ENCODE results near the gene CAV3. TPM values are rescaled to one million over a fixed set of nuclear protein-coding genes. Genes with fewer than 3 reads are reported as not detected.

Gene CAV3
- total and polyA plus RNA-seq, 2 donors from 2014 or later = not detected

DNA sequence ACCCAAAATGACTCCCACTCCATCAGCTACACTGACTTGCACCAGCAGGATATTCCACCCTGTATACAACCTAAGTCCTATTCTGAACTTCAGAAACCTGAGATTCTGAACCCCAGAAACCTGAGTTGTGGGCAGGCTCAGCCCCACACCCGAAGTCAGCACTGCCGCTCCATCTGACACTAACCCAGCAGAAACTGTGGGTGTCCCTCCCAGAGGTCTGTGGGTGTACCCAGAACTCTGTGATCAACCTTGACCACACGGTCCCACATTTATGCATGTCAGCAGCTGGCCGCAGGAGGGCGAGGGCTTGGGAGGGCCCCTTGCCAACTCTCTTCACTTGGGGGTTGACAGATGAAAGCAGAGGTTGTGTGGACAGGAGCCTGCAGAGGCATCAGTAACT, 26.5 kb downstream of the CAV3 start:
- Histone ChIP-seq H3K36me3 (ENCODE audit: control insufficient read depth in 2 of 3, insufficient read depth in 3 of 3, low read length in 3 of 3) (no peaks in the 10 kb centered on the region), H3K27ac (ENCODE audit: low read depth in 2 of 2, low read length in 2 of 2) (no peak overlapping the region), H3K4me3 (ENCODE audit: low read length in 3 of 3) (no peak overlapping the region), H3K4me1 (ENCODE audit: control insufficient read depth in 2 of 3, insufficient read depth in 2 of 3, low read depth in 1 of 3, low read length in 3 of 3) (no peaks in the 10 kb centered on the region), H3K9me3 (ENCODE audit: control insufficient read depth in 2 of 3, insufficient read depth in 1 of 3, low read length in 3 of 3) (no peaks in the 10 kb centered on the region), H3K9ac (ENCODE audit: low read length in 3 of 3) (no peak overlapping the region), H3K27me3 (ENCODE audit: control insufficient read depth, insufficient read depth, low read length) (no peaks in the 10 kb centered on the region)
- TF ChIP-seq, protein P1, sequence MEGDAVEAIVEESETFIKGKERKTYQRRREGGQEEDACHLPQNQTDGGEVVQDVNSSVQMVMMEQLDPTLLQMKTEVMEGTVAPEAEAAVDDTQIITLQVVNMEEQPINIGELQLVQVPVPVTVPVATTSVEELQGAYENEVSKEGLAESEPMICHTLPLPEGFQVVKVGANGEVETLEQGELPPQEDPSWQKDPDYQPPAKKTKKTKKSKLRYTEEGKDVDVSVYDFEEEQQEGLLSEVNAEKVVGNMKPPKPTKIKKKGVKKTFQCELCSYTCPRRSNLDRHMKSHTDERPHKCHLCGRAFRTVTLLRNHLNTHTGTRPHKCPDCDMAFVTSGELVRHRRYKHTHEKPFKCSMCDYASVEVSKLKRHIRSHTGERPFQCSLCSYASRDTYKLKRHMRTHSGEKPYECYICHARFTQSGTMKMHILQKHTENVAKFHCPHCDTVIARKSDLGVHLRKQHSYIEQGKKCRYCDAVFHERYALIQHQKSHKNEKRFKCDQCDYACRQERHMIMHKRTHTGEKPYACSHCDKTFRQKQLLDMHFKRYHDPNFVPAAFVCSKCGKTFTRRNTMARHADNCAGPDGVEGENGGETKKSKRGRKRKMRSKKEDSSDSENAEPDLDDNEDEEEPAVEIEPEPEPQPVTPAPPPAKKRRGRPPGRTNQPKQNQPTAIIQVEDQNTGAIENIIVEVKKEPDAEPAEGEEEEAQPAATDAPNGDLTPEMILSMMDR (IDR thresholded peaks at IDR 0.05; ENCODE audit: borderline replicate concordance, extremely low read depth, insufficient read depth) = no peak
- intact Hi-C loops (cut with DNase I) = no loop called here
- FAIRE-seq (no peak), DNase-seq (peak in 2 of 5 donors; percentile 6 to 19)

DNA sequence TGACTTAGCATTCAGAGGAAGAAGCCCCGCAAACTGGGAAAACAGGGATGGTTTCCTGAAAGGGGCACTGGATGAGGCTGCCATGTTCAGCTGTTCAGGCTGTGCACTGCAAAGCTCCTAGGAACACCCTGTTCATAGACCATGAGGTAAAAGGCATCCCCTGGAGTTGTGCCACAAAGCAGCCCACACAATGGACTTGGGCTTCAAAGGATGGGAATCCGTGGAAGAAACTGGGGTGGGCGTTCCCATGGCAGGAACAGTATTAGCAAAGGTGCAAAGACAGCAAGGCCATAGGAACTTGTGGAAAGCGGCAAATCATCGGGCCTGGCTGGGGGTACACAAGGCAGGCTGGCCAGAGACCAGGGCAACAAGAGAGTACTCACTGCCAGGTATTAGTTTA, 26.9 kb downstream of the CAV3 start:
- TF ChIP-seq, protein P1 (IDR thresholded peaks at IDR 0.05; ENCODE audit: borderline replicate concordance, extremely low read depth, insufficient read depth) = no peak
- no peak overlapping the region for H3K27ac ChIP-seq (ENCODE audit: low read depth in 2 of 2, low read length in 2 of 2)

GRCh38 chr3:8761866-8762265, 28.3 kb downstream of the CAV3 start:
- Histone ChIP-seq H3K4me1 (ENCODE audit: control insufficient read depth in 2 of 3, insufficient read depth in 2 of 3, low read depth in 1 of 3, low read length in 3 of 3) (no peaks in the 10 kb centered on the region), H3K9me3 (ENCODE audit: control insufficient read depth in 2 of 3, insufficient read depth in 1 of 3, low read length in 3 of 3) (no peaks in the 10 kb centered on the region), H3K36me3 (ENCODE audit: control insufficient read depth in 2 of 3, insufficient read depth in 3 of 3, low read length in 3 of 3) (no peaks in the 10 kb centered on the region), H3K27ac (ENCODE audit: low read depth in 2 of 2, low read length in 2 of 2) (no peak overlapping the region), H3K9ac (ENCODE audit: low read length in 3 of 3) (no peak overlapping the region), H3K27me3 (ENCODE audit: control insufficient read depth, insufficient read depth, low read length) (peaks cover 5% of the 10 kb centered on the region), H3K4me3 (ENCODE audit: low read length in 3 of 3) (no peak overlapping the region)
- DNase-seq = peak in 1 of 5 donors; percentile 23
- intact Hi-C loops (cut with DNase I) = no loop called here
- FAIRE-seq = no peak
- TF ChIP-seq, protein P1 (IDR thresholded peaks at IDR 0.05; ENCODE audit: borderline replicate concordance, extremely low read depth, insufficient read depth) = no peak

More for the DNA sequence above, 26.9 kb downstream of the CAV3 start:
- peak in 1 of 5 donors; percentile 2 for DNase-seq
- no peaks in the 10 kb centered on the region for H3K9me3 ChIP-seq (ENCODE audit: control insufficient read depth in 2 of 3, insufficient read depth in 1 of 3, low read length in 3 of 3)
- H3K36me3 ChIP-seq (ENCODE audit: control insufficient read depth in 2 of 3, insufficient read depth in 3 of 3, low read length in 3 of 3) = no peaks in the 10 kb centered on the region
- no peak for FAIRE-seq
- no peak overlapping the region for H3K9ac ChIP-seq (ENCODE audit: low read length in 3 of 3)
- no peaks in the 10 kb centered on the region for H3K4me1 ChIP-seq (ENCODE audit: control insufficient read depth in 2 of 3, insufficient read depth in 2 of 3, low read depth in 1 of 3, low read length in 3 of 3)
- H3K4me3 ChIP-seq (ENCODE audit: low read length in 3 of 3) = no peak overlapping the region
- H3K27me3 ChIP-seq (ENCODE audit: control insufficient read depth, insufficient read depth, low read length) = no peaks in the 10 kb centered on the region
- intact Hi-C loops (cut with DNase I) = no loop called here

Measured in kidney (tissue), 14 donors.